ENCODE data around the gene ENKUR. TPM values are rescaled to one million over a fixed set of nuclear protein-coding genes. Genes with fewer than 3 reads are reported as not detected.
"Not testable (repeated sequence)": the region's sequence is repeated elsewhere in the genome, so short reads cannot be mapped to it uniquely, and the experiment has no call there.

Gene ENKUR
- total RNA-seq, 2 donors from 2014 or later, result not detected

GRCh38 chr10:24983130-24983529 lies 32.8 kb downstream of the ENKUR start:
- peaks cover 3 to 6% of the 10 kb centered on the region in 2 donors for H3K9me3 Mint-ChIP-seq
- ATAC-seq (replicated peaks in 1 of 2) (no peak), DNase-seq (no peak)
- no peak overlapping the region for H3K4me3 Mint-ChIP-seq
- H3K27ac Mint-ChIP-seq, result no peak overlapping the region
- no peaks in the 10 kb centered on the region for H3K36me3 Mint-ChIP-seq (ENCODE audit: insufficient read depth in 2 of 2)
- peaks cover 14% of the 10 kb centered on the region for H3K27me3 Mint-ChIP-seq (ENCODE audit: low read depth)
- H3K4me1 Mint-ChIP-seq (ENCODE audit: low read depth), result peaks cover 15% of the 10 kb centered on the region

DNA sequence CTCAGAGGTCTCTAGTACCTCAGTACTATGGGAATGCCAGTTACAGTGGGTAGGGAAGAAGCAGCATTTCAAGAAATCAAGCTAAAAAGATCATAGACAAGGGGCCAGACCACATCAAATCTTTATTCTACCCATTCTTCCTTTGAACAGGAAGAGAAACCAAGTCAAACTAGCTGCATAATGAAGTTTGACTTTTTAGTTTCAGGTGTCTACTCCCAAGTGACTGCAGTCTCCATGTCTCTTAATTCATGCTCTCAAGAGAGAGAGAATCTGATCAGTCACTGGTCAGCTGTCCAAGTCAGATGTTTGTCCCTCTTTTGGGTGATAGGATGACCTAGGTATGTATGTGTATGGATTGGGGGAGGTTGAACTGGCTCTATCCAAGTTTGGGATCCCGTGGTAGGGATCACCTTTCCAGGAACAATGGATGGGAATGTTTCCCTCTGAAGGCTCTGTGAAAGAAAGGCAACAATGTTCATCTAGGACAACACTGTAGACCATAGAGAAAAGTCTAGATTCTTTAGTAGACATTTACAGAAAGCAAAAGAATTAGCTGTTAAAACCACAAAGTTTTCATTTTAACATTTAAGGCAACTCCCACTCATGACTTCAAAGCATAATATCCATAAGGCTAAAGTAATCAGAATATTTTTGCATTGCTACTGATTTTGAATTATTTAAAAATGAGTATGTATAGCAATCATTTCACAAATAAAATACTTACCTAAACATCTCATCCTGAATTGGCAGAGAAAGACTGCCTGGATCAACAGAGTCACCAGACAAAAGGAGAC lies 33.4 kb downstream of the ENKUR start:
- H3K4me3 Mint-ChIP-seq, result no peak overlapping the region
- H3K27me3 Mint-ChIP-seq (ENCODE audit: low read depth), result peaks cover 14% of the 10 kb centered on the region
- H3K4me1 Mint-ChIP-seq (ENCODE audit: low read depth), result peaks cover 15% of the 10 kb centered on the region
- no peaks in the 10 kb centered on the region for H3K36me3 Mint-ChIP-seq (ENCODE audit: insufficient read depth in 2 of 2)
- ATAC-seq (replicated peaks in 1 of 2), result no peak
- no peak overlapping the region for H3K27ac Mint-ChIP-seq
- peaks cover 3 to 6% of the 10 kb centered on the region in 2 donors for H3K9me3 Mint-ChIP-seq
- DNase-seq, result no peak

GRCh38 chr10:24981161-24981710 lies 34.7 kb downstream of the ENKUR start:
- Mint-ChIP-seq H3K27me3 (ENCODE audit: low read depth) (peaks cover 14% of the 10 kb centered on the region), H3K36me3 (ENCODE audit: insufficient read depth in 2 of 2) (no peaks in the 10 kb centered on the region), H3K4me1 (ENCODE audit: low read depth) (peaks cover 15% of the 10 kb centered on the region), H3K9me3 (peaks cover 3 to 6% of the 10 kb centered on the region in 2 donors), H3K4me3 (no peak overlapping the region), H3K27ac (no peak overlapping the region)
- ATAC-seq (replicated peaks in 1 of 2) (no peak), DNase-seq (no peak)

- Mint-ChIP-seq H3K27ac (no peak overlapping the region), H3K4me3 (no peak overlapping the region), H3K4me1 (ENCODE audit: low read depth) (peaks cover 15% of the 10 kb centered on the region), H3K9me3 (peaks cover 3 to 6% of the 10 kb centered on the region in 2 donors), H3K27me3 (ENCODE audit: low read depth) (peaks cover 14% of the 10 kb centered on the region), H3K36me3 (ENCODE audit: insufficient read depth in 2 of 2) (no peaks in the 10 kb centered on the region)
- no peak for ATAC-seq (replicated peaks in 1 of 2)
- DNase-seq, result no peak
Observed at GRCh38 chr10:24979685-24980084, 36.3 kb downstream of the ENKUR start.

GRCh38 chr10:24974976-24975375 lies 41.0 kb downstream of the ENKUR start:
- DNase-seq, result no peak

DNA sequence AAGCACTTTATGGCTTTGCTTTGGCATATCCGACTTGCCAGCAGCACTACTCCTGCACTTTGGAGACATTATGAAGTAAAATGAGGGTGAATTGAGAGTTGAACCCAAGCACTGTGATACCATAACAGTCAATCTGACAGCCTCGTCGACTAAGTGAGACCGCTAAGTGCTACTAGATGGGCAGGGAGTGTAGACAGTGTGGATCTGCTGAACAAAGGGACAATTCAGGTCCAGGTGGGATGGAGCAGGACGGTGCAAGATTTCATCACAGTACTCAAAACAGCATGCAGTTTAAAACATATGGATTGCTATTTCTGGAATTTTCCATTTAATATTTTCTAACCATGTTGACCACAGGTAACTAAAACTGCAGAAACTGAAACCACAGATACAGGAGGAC lies 42.8 kb downstream of the ENKUR start:
- Mint-ChIP-seq H3K27ac (no peak overlapping the region), H3K4me3 (no peak overlapping the region), H3K4me1 (ENCODE audit: low read depth) (no peaks in the 10 kb centered on the region), H3K9me3 (no peaks in the 10 kb centered on the region), H3K36me3 (ENCODE audit: insufficient read depth in 2 of 2) (no peaks in the 10 kb centered on the region), H3K27me3 (ENCODE audit: low read depth) (no peaks in the 10 kb centered on the region)
- ATAC-seq (replicated peaks in 1 of 2), result no peak
- no peak for DNase-seq

More at GRCh38 chr10:24974976-24975375, 41.0 kb downstream of the ENKUR start:
- Mint-ChIP-seq H3K9me3 (peaks cover 1 to 2% of the 10 kb centered on the region in 2 donors), H3K4me1 (ENCODE audit: low read depth) (no peaks in the 10 kb centered on the region), H3K27me3 (ENCODE audit: low read depth) (peaks cover 11% of the 10 kb centered on the region), H3K36me3 (ENCODE audit: insufficient read depth in 2 of 2) (no peaks in the 10 kb centered on the region), H3K4me3 (no peak overlapping the region), H3K27ac (no peak overlapping the region)
- ATAC-seq (replicated peaks in 1 of 2), result no peak

GRCh38 chr10:24971374-24971773 lies 44.6 kb downstream of the ENKUR start:
- Mint-ChIP-seq H3K4me3 (no peak overlapping the region), H3K9me3 (no peaks in the 10 kb centered on the region), H3K36me3 (ENCODE audit: insufficient read depth in 2 of 2) (no peaks in the 10 kb centered on the region), H3K27me3 (ENCODE audit: low read depth) (no peaks in the 10 kb centered on the region), H3K4me1 (ENCODE audit: low read depth) (no peaks in the 10 kb centered on the region), H3K27ac (no peak overlapping the region)
- ATAC-seq (replicated peaks in 1 of 2) (no peak), DNase-seq (no peak)

- Mint-ChIP-seq H3K36me3 (ENCODE audit: insufficient read depth in 2 of 2) (no peaks in the 10 kb centered on the region), H3K27ac (no peak overlapping the region), H3K4me1 (ENCODE audit: low read depth) (no peaks in the 10 kb centered on the region), H3K4me3 (no peak overlapping the region), H3K9me3 (no peaks in the 10 kb centered on the region), H3K27me3 (ENCODE audit: low read depth) (no peaks in the 10 kb centered on the region)
- DNase-seq (no peak), ATAC-seq (replicated peaks in 1 of 2) (no peak)
Observed at GRCh38 chr10:24969841-24970281, 46.1 kb downstream of the ENKUR start.

GRCh38 chr10:24968951-24969350 lies 47.0 kb downstream of the ENKUR start:
- H3K4me1 Mint-ChIP-seq (ENCODE audit: low read depth); DNase-seq; H3K27ac Mint-ChIP-seq; ATAC-seq (replicated peaks in 1 of 2); H3K9me3 Mint-ChIP-seq; H3K27me3 Mint-ChIP-seq (ENCODE audit: low read depth); H3K4me3 Mint-ChIP-seq; H3K36me3 Mint-ChIP-seq (ENCODE audit: insufficient read depth in 2 of 2): not testable (repeated sequence)

DNA sequence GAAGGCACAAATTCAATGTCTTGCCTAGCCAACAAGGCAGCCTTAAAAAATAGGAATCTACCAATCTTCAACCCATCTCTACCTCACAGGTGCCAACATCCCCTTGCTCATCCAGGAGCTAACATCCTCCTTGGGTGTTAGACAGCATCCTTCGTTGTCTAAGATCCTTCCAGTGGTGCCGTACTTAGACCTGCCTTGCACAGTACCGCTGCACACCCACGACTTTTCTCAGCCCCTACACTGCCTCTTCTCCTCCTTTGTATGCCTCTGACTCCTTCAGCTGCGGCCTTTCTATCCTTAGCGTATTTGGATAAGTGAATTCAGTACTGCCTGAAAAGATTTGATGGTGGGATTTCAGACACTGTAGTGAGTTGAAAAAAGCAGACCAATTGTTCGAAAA lies 47.6 kb downstream of the ENKUR start:
- DNase-seq (no peak), ATAC-seq (replicated peaks in 1 of 2) (no peak)
- H3K4me3 Mint-ChIP-seq, result no peak overlapping the region
- H3K27ac Mint-ChIP-seq, result no peak overlapping the region
- H3K4me1 Mint-ChIP-seq (ENCODE audit: low read depth), result peaks cover 2% of the 10 kb centered on the region
- no peaks in the 10 kb centered on the region for H3K27me3 Mint-ChIP-seq (ENCODE audit: low read depth)
- no peaks in the 10 kb centered on the region for H3K9me3 Mint-ChIP-seq
- no peaks in the 10 kb centered on the region for H3K36me3 Mint-ChIP-seq (ENCODE audit: insufficient read depth in 2 of 2)

DNA sequence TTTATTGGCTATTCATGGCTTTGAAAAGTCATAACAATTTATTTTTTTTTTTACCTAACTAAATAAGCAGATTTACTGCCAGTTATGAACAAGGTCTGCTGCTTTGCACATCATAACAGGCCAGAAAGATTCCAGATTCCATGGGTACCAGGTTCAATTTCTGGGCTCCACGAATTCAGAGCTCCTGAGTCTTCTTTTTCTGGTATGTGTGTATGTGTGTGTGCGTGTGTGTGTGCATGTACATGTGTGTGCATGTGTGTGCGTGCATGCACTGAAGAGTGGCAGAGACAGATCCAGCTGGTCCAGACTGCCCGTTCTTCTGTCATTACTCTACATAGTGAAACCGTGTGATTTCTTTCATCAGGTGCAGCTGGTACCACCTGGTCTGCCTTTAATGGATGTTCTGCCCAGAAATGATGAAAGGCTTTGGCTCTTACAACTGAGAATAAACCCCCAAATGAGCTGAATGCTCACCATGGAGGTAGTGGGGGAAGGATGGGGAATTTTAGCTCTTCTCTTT lies 48.9 kb downstream of the ENKUR start:
- Mint-ChIP-seq H3K4me1 (ENCODE audit: low read depth) (peaks cover 12% of the 10 kb centered on the region), H3K36me3 (ENCODE audit: insufficient read depth in 2 of 2) (no peaks in the 10 kb centered on the region), H3K27ac (no peak overlapping the region), H3K27me3 (ENCODE audit: low read depth) (no peaks in the 10 kb centered on the region), H3K4me3 (no peak overlapping the region), H3K9me3 (no peaks in the 10 kb centered on the region)
- DNase-seq (no peak), ATAC-seq (replicated peaks in 1 of 2) (no peak)

DNA sequence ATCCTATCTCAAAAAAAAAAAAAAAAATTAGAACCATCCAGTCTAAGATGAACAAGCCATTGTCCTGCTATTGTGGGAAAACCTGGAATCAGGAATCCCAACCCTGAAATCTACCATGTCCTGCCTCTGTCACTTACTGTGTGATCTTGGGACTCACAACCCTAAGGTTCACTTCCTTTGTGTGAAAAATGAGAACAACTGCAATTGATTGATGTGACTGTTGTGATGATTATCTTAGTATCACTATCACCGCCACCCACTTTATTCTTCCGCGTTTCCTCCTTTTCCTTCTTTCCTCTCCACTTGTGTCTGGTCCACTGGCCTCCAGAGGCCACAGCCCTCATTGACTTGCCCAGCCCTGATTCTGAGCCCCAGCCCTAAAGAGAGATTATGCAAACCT lies 50.9 kb downstream of the ENKUR start:
- no peak for DNase-seq
- H3K4me1 Mint-ChIP-seq (ENCODE audit: low read depth), result peaks cover 12% of the 10 kb centered on the region
- no peak for ATAC-seq (replicated peaks in 1 of 2)
- no peak overlapping the region for H3K4me3 Mint-ChIP-seq
- no peak overlapping the region for H3K27ac Mint-ChIP-seq
- no peaks in the 10 kb centered on the region for H3K27me3 Mint-ChIP-seq (ENCODE audit: low read depth)
- no peaks in the 10 kb centered on the region for H3K9me3 Mint-ChIP-seq
- H3K36me3 Mint-ChIP-seq (ENCODE audit: insufficient read depth in 2 of 2), result no peaks in the 10 kb centered on the region

DNA sequence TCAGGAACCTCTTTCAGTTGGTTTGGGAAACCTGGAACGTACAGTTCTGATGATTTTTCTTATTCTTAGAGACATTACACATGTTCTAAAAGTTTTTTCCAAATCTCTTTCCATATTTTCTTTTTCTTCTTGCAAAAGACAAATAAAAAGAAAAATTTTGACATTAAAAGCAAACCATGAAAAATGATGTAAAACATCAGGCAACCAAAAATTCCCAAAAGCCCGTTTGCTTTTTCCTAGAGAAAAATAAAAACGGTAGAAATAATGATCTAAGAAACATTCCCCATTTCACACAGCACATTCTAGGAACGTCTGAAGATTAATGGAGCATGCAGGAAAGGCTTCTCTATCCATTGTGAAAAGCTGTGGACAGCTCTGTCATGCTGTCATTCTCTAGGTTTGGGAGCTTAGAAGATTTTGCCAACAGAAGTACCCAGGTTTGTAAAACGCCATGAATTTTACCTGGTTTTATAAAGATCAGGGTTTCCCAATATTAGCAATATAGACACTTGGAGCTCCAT lies 52.4 kb downstream of the ENKUR start:
- peaks cover 12% of the 10 kb centered on the region for H3K4me1 Mint-ChIP-seq (ENCODE audit: low read depth)
- H3K4me3 Mint-ChIP-seq, result no peak overlapping the region
- ATAC-seq (replicated peaks in 1 of 2) (no peak), DNase-seq (no peak)
- H3K27me3 Mint-ChIP-seq (ENCODE audit: low read depth), result no peaks in the 10 kb centered on the region
- H3K36me3 Mint-ChIP-seq (ENCODE audit: insufficient read depth in 2 of 2), result no peaks in the 10 kb centered on the region
- no peak overlapping the region for H3K27ac Mint-ChIP-seq
- no peaks in the 10 kb centered on the region for H3K9me3 Mint-ChIP-seq
